Ishikawa (cell line): Measurements from ENCODE around the gene DOK6.

Source experiments
- CEBPB ChIP-seq: IDR thresholded peaks from 2 replicates; pipeline ENCODE4 v1.6.1; 2012
- CREB1 ChIP-seq: IDR thresholded peaks from 2 replicates; pipeline ENCODE4 v1.6.1; 2012; ENCODE audit warnings: low read depth
- EGR1 ChIP-seq: IDR thresholded peaks from 2 replicates; pipeline ENCODE4 v1.6.1; 2012
- EP300 ChIP-seq: IDR thresholded peaks from 2 replicates; pipeline ENCODE4 v1.6.1; 2012; ENCODE audit warnings: borderline replicate concordance
- FOXM1 ChIP-seq: IDR thresholded peaks from 2 replicates; pipeline ENCODE4 v1.6.1; 2012; ENCODE audit warnings: low read depth, borderline replicate concordance
- NFIC ChIP-seq: IDR thresholded peaks from 2 replicates; pipeline ENCODE4 v1.6.1; 2012
- RAD21 ChIP-seq: IDR thresholded peaks from 2 replicates; pipeline ENCODE4 v1.6.1; 2012; ENCODE audit warnings: low read depth
- TAF1 ChIP-seq: IDR thresholded peaks from 2 replicates; pipeline ENCODE4 v1.6.1; 2012; ENCODE audit warnings: low read depth, mild to moderate bottlenecking
- TCF12 ChIP-seq: IDR thresholded peaks from 2 replicates; pipeline ENCODE4 v1.6.1; 2012; ENCODE audit warnings: low read depth
- TEAD4 ChIP-seq: IDR thresholded peaks from 2 replicates; pipeline ENCODE4 v1.6.1; 2012
- YY1 ChIP-seq: IDR thresholded peaks from 2 replicates; pipeline ENCODE4 v1.6.1; 2012; ENCODE audit warnings: low read depth
- ZBTB7A ChIP-seq: IDR thresholded peaks from 2 replicates; pipeline ENCODE4 v1.6.1; 2012; ENCODE audit warnings: low read depth
- TF ChIP-seq, protein P1 (sequence below): IDR thresholded peaks from 2 replicates; pipeline ENCODE4 v1.6.1; 2012
- TF ChIP-seq, protein P2 (sequence below): IDR thresholded peaks from 2 replicates; pipeline ENCODE4 v1.6.1; 2012; ENCODE audit warnings: low read depth, mild to moderate bottlenecking
- TF ChIP-seq, protein P3 (sequence below): IDR thresholded peaks from 2 replicates; pipeline ENCODE4 v1.6.1; 2012

DOK6 gene

DNA sequence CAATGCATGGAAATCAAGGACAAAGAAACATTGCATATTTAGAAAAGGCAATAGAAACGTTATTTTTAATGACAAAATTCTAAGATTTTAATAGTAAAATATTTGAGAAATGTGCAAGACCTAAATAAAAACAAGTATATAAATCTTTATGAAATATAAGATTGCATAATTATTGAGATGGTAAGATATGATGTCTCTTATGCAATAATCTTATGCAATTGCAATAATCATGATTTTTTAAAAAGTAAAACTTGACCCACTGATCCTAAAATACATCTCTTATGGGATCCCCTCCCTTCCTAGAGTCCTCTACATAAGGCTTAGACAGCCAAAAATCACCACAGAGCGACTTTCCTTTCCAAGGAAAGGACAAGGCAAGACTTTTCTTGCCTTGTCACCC is 249.0 kb downstream of the DOK6 start:
- TF ChIP-seq TAF1: no peak
- TF ChIP-seq FOXM1: no peak
- no peak for TF ChIP-seq EGR1
- TF ChIP-seq, protein P1, sequence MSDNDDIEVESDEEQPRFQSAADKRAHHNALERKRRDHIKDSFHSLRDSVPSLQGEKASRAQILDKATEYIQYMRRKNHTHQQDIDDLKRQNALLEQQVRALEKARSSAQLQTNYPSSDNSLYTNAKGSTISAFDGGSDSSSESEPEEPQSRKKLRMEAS: no peak
- no peak for TF ChIP-seq ZBTB7A
- TF ChIP-seq, protein P2, sequence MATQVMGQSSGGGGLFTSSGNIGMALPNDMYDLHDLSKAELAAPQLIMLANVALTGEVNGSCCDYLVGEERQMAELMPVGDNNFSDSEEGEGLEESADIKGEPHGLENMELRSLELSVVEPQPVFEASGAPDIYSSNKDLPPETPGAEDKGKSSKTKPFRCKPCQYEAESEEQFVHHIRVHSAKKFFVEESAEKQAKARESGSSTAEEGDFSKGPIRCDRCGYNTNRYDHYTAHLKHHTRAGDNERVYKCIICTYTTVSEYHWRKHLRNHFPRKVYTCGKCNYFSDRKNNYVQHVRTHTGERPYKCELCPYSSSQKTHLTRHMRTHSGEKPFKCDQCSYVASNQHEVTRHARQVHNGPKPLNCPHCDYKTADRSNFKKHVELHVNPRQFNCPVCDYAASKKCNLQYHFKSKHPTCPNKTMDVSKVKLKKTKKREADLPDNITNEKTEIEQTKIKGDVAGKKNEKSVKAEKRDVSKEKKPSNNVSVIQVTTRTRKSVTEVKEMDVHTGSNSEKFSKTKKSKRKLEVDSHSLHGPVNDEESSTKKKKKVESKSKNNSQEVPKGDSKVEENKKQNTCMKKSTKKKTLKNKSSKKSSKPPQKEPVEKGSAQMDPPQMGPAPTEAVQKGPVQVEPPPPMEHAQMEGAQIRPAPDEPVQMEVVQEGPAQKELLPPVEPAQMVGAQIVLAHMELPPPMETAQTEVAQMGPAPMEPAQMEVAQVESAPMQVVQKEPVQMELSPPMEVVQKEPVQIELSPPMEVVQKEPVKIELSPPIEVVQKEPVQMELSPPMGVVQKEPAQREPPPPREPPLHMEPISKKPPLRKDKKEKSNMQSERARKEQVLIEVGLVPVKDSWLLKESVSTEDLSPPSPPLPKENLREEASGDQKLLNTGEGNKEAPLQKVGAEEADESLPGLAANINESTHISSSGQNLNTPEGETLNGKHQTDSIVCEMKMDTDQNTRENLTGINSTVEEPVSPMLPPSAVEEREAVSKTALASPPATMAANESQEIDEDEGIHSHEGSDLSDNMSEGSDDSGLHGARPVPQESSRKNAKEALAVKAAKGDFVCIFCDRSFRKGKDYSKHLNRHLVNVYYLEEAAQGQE: no peak

DNA sequence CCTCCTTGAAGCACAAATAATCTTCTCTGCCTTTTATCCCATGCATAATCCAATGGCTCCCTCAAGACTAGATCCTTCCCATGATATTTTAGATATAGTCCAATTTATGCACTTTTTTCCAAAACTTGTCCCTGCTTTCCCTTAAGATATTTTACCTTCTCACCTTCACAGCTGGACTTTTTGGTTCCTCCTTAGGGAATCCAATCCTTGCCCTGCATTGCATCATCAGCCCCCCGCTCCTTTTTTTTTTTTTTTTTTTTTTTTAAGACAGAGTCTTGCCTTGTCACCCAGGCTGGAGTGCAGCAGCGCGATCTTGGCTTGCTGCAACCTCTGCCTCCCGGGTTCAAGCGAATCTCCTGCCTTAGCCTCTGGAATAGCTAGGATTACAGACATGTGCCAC is 250.6 kb downstream of the DOK6 start:
- TF ChIP-seq YY1: no peak
- no peak for TF ChIP-seq EGR1
- TF ChIP-seq EP300: no peak
- no peak for TF ChIP-seq CEBPB

DNA sequence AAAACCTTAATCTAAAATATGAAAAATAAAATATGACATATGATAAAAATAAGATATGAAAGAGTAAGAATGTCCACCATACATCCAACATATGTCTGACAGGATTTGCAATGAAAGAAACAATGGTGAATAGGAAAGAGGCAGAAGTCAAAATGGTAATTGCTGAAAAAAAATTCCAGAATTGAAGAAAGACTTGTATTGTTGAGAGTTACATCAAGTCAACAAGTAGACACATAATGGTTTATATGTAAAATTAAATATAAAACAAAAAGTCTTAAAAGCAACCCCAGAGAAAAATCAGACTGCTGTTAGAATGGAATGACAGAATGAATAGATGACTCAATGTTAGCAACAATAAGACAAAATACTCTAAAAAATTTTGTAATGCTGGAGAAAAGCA is 255.1 kb downstream of the DOK6 start:
- TF ChIP-seq, protein P2: no peak
- TF ChIP-seq EGR1 (no peak), CREB1 (no peak), FOXM1 (no peak), EP300 (no peak), ZBTB7A (no peak), TCF12 (no peak), CEBPB (no peak), NFIC (no peak), YY1 (no peak), TEAD4 (no peak), RAD21 (no peak)
- TF ChIP-seq, protein P3, sequence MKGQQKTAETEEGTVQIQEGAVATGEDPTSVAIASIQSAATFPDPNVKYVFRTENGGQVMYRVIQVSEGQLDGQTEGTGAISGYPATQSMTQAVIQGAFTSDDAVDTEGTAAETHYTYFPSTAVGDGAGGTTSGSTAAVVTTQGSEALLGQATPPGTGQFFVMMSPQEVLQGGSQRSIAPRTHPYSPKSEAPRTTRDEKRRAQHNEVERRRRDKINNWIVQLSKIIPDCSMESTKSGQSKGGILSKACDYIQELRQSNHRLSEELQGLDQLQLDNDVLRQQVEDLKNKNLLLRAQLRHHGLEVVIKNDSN: no peak

DNA sequence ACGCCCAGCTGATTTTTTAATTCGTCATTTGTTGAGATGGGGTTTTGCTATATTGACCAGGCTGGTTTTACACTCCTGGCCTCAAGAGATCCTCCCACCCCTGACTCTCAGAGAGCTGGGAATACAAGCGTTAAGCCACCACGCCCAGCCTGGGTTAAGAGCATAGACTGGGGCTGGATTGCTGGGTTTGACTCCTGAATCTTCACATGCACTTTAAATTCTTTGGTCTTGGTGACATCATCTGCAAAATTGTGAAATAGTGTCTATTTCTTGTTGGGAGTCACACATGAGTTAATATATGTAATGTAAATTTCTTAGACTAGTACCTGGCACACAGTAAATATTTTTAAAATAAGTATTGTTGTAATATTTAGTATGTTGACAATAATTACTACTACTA is 257.4 kb downstream of the DOK6 start:
- TF ChIP-seq TAF1 (no peak), YY1 (no peak), RAD21 (no peak), EGR1 (no peak)

DNA sequence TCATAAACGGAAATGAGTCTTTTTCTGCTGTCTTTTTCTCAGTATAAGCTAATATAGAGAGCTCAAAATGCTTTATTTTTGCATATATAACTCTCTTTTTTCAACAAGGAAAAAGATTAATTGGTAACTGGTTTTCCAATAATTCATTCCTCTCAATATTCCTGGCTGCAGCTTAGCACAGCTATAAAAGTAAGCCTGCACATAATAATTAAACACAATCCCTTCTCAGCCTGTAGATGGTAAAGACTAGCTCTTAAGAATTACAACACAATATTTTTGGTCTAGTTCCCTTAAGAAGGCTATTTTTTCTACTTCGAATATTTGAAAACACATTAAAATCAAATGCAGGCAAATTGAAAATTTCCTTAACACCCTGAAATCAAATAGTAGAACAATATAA is 258.0 kb downstream of the DOK6 start:
- no peak for TF ChIP-seq YY1
- no peak for TF ChIP-seq FOXM1
- TF ChIP-seq EGR1: no peak

DNA sequence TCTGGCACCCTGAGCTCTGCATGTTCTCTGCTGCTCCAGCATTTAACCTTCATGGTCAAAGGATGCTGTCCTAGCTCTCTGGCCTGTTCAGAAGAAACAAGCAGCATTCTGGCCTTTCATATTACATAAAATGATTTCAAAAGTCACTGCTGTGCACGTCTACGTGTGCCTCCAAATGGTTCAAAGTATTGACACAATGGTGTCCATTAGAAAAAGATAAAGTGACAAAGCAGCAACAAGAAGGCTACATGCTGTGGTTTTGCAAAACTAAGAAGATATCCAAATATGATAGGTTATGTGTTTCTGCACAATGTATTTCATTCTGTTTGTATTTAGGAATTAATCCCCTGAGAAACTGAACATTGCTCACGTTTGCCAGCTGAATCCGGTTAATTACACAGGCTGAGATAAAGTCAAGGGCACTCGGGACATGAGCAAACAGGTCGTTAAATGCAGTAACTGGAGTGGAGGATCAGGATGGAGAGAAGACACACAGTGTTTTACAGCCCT is 258.5 kb downstream of the DOK6 start:
- TF ChIP-seq TEAD4: no peak
- TF ChIP-seq ZBTB7A: no peak
- no peak for TF ChIP-seq YY1
- TF ChIP-seq FOXM1: no peak
- TF ChIP-seq TCF12: no peak
- no peak for TF ChIP-seq CEBPB
- TF ChIP-seq, protein P2: no peak
- no peak for TF ChIP-seq RAD21

DNA sequence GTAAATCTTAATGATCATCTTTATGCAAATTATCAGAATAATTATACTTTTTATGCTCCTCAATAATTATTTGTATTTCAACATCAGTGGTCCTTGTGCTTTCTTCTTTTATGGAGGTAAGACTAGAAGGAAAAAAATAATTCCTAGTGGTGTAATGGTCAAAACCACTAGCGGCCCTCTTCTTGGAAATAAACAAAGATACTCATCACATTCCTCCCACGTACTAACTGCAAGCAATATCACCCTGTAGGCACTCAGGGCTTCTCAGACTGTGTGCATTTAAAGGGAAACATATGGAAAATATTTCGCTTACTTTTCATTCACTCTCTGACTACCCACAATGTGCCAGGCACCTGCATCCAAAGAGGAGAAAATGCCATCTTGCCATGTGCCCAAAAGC is 263.7 kb downstream of the DOK6 start:
- TF ChIP-seq, protein P3: no peak
- TF ChIP-seq RAD21 (no peak), TCF12 (no peak), EGR1 (no peak), CEBPB (no peak), NFIC (no peak), ZBTB7A (no peak), CREB1 (no peak), TAF1 (no peak), YY1 (no peak), TEAD4 (no peak), FOXM1 (no peak), EP300 (no peak)
- TF ChIP-seq, protein P1: no peak
- TF ChIP-seq, protein P2: no peak
